HUES6 (cell line): ENCODE data around the gene PCDHAC1.
"Not testable (repeated sequence)": the region's sequence is repeated elsewhere in the genome, so short reads cannot be mapped to it uniquely, and the experiment has no call there.

ENCODE experiments used
- H3K27ac ChIP-seq: 2 replicates; pipeline ENCODE4 v1.7.0; 2013; ENCODE audit warnings: low read depth, mild to moderate bottlenecking, low read length, inconsistent platforms
- H3K27me3 ChIP-seq: 2 replicates; pipeline ENCODE4 v1.6.1; 2013; ENCODE audit warnings: low read length; ENCODE audit not compliant: control insufficient read depth, insufficient read depth
- H3K36me3 ChIP-seq: 2 replicates; pipeline ENCODE4 v1.6.1; 2013; ENCODE audit warnings: low read length; ENCODE audit not compliant: control insufficient read depth, insufficient read depth
- H3K4me1 ChIP-seq: 2 replicates; pipeline ENCODE4 v1.6.1; 2013; ENCODE audit warnings: low read length; ENCODE audit not compliant: control insufficient read depth, insufficient read depth
- H3K4me3 ChIP-seq: 2 replicates; pipeline ENCODE4 v1.5.1; 2013; ENCODE audit warnings: low read depth, low read length
- H3K9ac ChIP-seq: one replicate; pipeline ENCODE4 v1.6.1; 2013; ENCODE audit warnings: mild to moderate bottlenecking, low read length
- H3K9me3 ChIP-seq: 2 replicates; pipeline ENCODE4 v1.6.1; 2013; ENCODE audit warnings: low read depth, low read length; ENCODE audit not compliant: control insufficient read depth, insufficient read depth

The PCDHAC1 gene, protein sequence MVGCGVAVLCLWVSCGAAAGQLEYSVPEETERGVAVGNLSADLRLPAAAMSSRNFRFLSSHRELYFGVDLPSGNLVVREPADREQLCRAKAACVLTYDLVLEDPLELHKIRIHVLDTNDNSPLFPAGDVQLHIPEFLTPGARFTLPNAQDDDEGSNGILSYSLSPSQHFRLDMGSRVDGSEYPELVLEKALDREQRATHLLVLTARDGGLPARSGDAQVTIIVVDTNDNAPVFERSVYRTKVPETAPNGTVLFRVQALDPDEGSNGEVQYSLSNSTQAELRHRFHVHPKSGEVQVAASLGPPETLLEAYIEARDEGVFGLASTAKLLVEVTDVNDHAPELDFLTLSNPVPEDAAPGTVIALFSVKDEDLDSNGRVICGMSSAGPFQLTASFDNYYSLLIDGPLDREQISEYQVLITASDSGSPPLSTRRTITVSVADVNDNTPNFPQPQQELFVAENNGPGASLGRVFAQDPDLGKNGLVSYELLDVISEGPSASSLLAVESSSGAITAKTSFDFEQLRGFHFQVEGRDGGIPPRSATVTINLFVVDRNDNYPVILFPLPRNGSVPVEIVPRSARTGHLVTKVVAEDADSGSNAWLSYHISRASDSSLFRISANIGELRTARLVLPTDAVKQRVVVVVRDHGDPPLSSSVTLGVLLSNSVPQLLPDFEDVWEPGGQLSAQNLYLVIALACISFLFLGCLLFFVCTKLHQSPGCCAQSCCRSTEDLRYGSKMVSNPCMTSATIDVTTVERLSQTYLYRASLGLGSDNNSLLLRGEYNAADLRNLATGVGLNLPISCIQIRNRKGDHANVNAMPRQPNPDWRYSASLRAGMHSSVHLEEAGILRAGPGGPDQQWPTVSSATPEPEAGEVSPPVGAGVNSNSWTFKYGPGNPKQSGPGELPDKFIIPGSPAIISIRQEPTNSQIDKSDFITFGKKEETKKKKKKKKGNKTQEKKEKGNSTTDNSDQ

DNA sequence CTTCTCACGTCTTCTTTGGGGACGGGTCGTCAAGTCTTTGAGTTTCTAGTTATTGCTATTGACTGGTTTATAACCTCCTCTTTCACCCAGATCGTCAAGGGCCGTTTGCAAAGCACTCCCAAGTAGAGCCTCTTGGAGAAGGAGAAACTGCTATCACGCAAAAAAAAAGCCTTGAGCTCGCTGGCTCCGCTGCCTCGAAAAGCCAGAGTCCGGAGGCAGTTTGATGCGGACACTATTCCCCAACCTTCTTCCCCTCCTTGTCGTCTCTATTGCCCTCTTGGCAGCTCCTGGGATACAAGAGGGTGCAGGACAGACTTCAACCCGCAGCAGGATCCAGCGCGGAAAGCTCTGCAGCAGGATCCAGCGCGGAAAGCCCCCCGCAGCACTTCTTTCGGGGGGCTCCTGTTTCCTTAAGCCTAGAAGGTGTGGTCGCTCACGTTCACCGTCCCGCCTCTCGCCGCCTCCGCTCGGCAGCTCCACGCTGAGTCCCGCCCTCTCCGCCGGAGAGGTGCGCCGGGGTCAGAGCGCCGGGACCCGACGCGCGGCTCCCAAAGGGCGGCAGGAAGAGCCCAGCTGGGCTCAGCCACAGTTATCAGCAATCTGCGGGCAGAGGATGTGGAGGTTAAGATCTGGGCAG is at the start of gene PCDHAC1:
TSS of gene PCDHAC1 (plus strand) at position 494 of the 637 bp plus-strand sequence. CDS start 594 bp downstream, outside the sequence.
- peak within 1 kb of the TSS; percentile 79 for H3K9ac ChIP-seq

DNA sequence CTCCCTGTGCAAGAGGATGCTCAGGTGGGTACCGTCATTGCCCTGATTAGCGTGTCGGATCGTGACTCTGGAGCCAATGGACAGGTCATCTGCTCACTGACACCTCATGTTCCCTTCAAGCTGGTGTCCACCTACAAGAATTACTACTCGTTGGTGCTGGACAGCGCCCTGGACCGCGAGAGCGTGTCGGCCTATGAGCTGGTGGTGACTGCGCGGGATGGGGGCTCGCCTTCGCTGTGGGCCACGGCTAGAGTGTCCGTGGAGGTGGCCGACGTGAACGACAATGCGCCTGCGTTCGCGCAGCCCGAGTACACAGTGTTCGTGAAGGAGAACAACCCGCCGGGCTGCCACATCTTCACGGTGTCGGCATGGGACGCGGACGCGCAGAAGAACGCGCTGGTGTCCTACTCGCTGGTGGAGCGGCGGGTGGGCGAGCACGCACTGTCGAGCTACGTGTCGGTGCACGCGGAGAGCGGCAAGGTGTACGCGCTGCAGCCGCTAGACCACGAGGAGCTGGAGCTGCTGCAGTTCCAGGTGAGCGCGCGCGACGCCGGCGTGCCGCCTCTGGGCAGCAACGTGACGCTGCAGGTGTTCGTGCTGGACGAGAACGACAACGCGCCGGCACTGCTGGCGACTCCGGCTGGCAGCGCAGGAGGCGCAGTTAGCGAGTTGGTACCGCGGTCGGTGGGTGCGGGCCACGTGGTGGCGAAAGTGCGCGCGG is 49.4 kb upstream of the PCDHAC1 start:
- H3K4me1 ChIP-seq, H3K36me3 ChIP-seq, H3K9ac ChIP-seq, H3K4me3 ChIP-seq, H3K27ac ChIP-seq, H3K9me3 ChIP-seq, H3K27me3 ChIP-seq: not testable (repeated sequence)

More for the DNA sequence above, at the start of gene PCDHAC1:
- Histone ChIP-seq H3K9me3 (no peaks in the 10 kb centered on the region), H3K4me3 (peak within 1 kb of the TSS; percentile 87), H3K4me1 (peaks cover 22% of the 10 kb centered on the region), H3K27me3 (peaks cover 34% of the 10 kb centered on the region), H3K36me3 (no peaks in the 10 kb centered on the region), H3K27ac (peak within 1 kb of the TSS; percentile 20; the same call in 1 of the 2 replicates)

DNA sequence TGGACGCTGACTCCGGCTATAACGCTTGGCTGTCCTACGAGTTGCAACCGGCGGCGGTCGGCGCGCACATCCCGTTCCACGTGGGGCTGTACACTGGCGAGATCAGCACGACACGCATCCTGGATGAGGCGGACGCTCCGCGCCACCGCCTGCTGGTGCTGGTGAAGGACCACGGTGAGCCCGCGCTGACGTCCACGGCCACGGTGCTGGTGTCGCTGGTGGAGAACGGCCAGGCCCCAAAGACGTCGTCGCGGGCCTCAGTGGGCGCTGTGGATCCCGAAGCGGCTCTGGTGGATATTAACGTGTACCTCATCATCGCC is 48.9 kb upstream of the PCDHAC1 start:
- Histone ChIP-seq H3K27ac (no peak overlapping the region), H3K4me1 (peaks cover 3% of the 10 kb centered on the region; the same call in 1 of the 2 replicates), H3K4me3 (no peak overlapping the region), H3K27me3 (no peaks in the 10 kb centered on the region), H3K9me3 (no peaks in the 10 kb centered on the region), H3K36me3 (0 out of 2 replicates have a peak, but pooled peaks cover 2% of the 10 kb centered on the region), H3K9ac (no peak overlapping the region)

DNA sequence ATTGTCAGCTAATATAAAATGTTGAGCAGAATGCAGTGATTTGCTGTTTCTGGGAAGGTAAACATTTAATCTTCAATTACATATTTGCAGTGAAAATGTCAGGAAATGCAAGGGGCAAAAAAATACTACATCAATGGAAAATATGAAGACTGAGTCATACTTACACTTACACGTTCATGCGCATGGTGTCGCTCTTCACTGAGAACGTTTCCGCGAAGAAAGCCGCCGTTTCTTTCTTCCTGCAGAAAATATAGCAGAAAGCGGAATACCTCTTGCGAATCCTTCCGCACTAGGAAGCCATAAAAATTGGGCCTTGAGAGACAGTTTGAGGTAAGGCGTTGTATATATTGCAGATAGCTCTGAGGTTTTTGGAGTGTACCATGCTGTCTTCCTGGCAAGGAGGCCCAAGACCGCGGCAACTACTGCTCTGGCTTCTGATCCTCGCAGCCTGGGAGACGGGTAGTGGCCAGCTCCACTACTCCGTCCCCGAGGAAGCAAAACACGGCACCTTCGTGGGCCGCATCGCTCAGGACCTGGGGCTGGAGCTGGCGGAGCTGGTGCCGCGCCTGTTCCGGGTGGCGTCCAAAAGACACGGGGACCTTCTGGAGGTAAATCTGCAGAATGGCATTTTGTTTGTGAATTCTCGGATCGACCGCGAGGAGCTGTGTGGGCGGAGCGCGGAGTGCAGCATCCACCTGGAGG is 44.1 kb upstream of the PCDHAC1 start, which contains the start of gene PCDHA13:
TSS of gene PCDHA13 (plus strand) at position 236 of the 702 bp plus-strand sequence. CDS start at position 381, 145 bp downstream.
- Histone ChIP-seq H3K27me3 (no peaks in the 10 kb centered on the region), H3K27ac (no peak within 1 kb of the TSS), H3K9me3 (no peaks in the 10 kb centered on the region), H3K4me3 (peak within 1 kb of the TSS; percentile 55), H3K9ac (peak within 1 kb of the TSS; percentile 47), H3K4me1 (no peaks in the 10 kb centered on the region), H3K36me3 (0 out of 2 replicates have a peak, but pooled peaks cover 2% of the 10 kb centered on the region)

DNA sequence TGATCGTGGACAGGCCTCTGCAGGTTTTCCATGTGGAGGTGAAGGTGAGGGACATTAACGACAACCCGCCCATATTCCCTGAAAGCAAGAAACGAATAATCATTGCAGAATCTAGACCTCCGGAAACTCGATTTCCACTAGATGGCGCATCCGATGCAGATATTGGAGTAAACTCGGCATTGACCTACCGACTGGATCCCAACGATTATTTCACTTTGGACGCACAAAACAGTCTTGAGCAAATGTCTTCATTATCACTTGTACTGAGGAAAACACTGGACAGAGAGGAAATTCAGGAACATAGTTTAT is 43.6 kb upstream of the PCDHAC1 start:
- Histone ChIP-seq H3K27me3 (no peaks in the 10 kb centered on the region), H3K27ac (no peak overlapping the region), H3K9ac (no peak overlapping the region), H3K4me1 (no peaks in the 10 kb centered on the region), H3K36me3 (0 out of 2 replicates have a peak, but pooled peaks cover under 1% of the 10 kb centered on the region), H3K9me3 (no peaks in the 10 kb centered on the region), H3K4me3 (peak overlapping the region; percentile 55)

DNA sequence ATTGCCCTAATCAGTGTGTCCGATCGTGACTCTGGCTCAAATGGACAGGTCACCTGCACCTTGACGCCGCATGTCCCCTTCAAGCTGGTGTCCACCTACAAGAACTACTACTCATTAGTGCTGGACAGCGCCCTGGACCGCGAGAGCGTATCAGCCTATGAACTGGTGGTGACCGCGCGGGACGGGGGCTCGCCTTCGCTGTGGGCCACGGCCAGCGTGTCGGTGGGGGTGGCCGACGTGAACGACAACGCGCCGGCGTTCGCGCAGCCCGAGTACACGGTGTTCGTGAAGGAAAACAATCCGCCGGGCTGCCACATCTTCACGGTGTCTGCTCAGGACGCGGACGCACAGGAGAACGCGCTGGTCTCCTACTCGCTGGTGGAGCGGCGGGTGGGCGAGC is 42.7 kb upstream of the PCDHAC1 start:
- Histone ChIP-seq H3K9ac (no peak overlapping the region), H3K36me3 (no peaks in the 10 kb centered on the region), H3K27ac (no peak overlapping the region), H3K4me3 (no peak overlapping the region), H3K9me3 (no peaks in the 10 kb centered on the region), H3K27me3 (no peaks in the 10 kb centered on the region), H3K4me1 (no peaks in the 10 kb centered on the region)

DNA sequence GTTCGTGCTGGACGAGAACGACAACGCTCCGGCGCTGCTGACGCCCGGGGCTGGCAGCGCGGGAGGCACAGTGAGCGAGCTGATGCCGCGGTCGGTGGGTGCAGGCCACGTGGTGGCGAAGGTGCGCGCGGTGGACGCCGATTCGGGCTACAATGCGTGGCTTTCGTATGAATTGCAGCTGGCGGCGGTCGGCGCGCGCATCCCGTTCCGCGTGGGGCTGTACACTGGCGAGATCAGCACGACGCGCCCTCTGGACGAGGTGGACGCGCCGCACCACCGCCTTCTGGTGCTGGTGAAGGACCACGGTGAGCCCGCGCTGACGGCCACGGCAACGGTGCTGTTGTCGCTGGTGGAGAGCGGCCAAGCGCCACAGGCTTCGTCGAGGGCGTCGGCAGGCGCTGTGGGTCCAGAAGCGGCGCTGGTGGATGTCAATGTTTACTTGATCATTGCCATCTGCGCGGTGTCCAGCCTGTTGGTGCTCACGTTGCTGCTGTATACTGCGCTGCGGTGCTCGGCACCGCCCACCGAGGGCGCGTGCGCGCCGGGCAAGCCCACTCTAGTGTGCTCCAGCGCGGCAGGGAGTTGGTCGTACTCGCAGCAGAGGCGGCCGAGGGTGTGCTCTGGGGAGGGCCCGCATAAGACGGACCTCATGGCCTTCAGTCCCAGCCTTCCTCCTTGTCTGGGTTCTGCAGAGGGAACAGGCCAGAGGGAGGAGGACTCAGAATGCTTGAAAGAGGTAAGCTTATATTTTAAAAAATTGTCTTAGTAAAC is 42.0 kb upstream of the PCDHAC1 start:
- Histone ChIP-seq H3K27me3 (no peaks in the 10 kb centered on the region), H3K4me3 (no peak overlapping the region), H3K4me1 (no peaks in the 10 kb centered on the region), H3K9ac (no peak overlapping the region), H3K36me3 (no peaks in the 10 kb centered on the region), H3K9me3 (no peaks in the 10 kb centered on the region), H3K27ac (no peak overlapping the region)

DNA sequence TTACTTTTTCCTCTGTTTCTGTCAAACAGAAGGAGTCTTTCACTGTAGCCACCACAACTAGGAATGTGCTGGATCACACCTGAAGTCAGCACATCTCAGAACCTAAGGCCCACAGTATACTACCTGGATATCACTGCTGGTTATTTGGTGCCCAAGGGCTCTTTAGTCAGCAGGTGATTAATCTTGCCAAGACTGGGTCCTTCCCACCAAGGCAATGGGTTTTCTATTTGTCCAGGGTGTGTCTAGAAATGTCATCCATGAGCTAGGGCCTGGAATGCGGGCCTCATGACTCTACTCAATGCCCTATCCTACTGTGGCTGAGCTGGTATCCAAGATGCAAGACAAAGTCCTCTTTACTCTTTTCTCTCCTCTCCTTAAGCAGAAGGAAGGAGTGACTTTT is 9.8 kb upstream of the PCDHAC1 start:
- no peaks in the 10 kb centered on the region for H3K4me1 ChIP-seq
- no peak overlapping the region for H3K9ac ChIP-seq
- no peak overlapping the region for H3K4me3 ChIP-seq
- H3K9me3 ChIP-seq = no peaks in the 10 kb centered on the region
- H3K27ac ChIP-seq = no peak overlapping the region
- H3K27me3 ChIP-seq = no peaks in the 10 kb centered on the region
- no peaks in the 10 kb centered on the region for H3K36me3 ChIP-seq

DNA sequence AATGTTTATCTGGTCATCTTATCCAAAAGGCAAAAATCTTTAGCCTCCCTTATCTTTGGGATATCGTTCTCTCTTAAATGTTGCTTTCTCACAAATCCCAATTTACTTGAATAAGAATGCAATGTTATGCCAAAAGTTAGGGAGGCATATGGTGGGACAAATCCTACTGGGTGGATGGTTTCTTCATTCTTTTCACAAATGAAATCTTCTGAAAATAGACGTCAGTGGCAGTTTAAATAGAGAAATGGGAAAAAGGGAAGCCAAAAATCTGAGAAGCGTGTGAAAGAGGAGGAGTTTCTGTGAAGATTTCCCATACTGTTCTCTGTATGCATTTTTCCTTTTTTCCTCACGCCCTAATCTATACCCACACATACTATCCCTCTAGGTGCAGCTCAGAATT is 2.5 kb upstream of the PCDHAC1 start:
- no peak overlapping the region for H3K27ac ChIP-seq

More for the DNA sequence above, 2.5 kb upstream of the PCDHAC1 start:
- Histone ChIP-seq H3K27me3 (peaks cover 31% of the 10 kb centered on the region), H3K9ac (no peak overlapping the region), H3K9me3 (no peaks in the 10 kb centered on the region), H3K4me1 (peaks cover 17% of the 10 kb centered on the region), H3K4me3 (no peak overlapping the region), H3K36me3 (no peaks in the 10 kb centered on the region)
